DND-41 (cell line): ENCODE measurements around the gene MAP6.

Experiments used
- CTCF ChIP-seq: IDR thresholded peaks from 2 replicates; pipeline ENCODE4 v1.5.1; 2012; ENCODE audit warnings: borderline replicate concordance, low read length, moderate library complexity, mild to moderate bottlenecking; ENCODE audit not compliant: poor library complexity, severe bottlenecking; ENCODE audit errors: extremely low read depth
- EZH2 ChIP-seq: IDR thresholded peaks from 3 replicates; pipeline ENCODE4 v1.6.1; 2012; ENCODE audit warnings: borderline replicate concordance, low read depth, mild to moderate bottlenecking, moderate library complexity, low read length, inconsistent platforms; ENCODE audit not compliant: severe bottlenecking

DNA sequence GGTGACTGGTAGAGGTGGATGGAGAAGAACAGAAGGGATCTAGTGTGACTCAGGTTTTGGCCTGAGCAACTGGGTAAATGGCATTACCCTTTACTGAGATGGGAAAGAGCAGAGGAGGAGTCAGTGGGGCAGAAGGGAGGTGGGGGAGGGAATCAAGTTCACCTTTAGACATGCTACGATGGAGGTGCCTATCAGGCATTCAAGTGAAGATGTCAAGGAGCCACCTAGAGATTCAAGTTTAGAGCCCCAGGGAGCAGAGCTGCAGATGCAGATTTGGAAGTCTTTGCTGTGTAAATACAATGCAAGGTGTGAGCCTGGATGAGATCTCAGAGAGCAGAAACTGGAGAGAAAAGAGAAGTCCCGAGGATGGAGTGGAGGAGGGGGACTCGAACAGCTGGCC lies 47.8 kb upstream of the MAP6 start:
- TF ChIP-seq CTCF (no peak), EZH2 (no peak)
